HG03571 (cell line): ENCODE data around the gene ZNF747.

ENCODE experiments used
- ATAC-seq: cut with Tn5 transposase; IDR thresholded peaks from one replicate; pipeline ENCODE4 v1.9.1; 2021; ENCODE audit not compliant: unreplicated experiment

ZNF747 gene

DNA sequence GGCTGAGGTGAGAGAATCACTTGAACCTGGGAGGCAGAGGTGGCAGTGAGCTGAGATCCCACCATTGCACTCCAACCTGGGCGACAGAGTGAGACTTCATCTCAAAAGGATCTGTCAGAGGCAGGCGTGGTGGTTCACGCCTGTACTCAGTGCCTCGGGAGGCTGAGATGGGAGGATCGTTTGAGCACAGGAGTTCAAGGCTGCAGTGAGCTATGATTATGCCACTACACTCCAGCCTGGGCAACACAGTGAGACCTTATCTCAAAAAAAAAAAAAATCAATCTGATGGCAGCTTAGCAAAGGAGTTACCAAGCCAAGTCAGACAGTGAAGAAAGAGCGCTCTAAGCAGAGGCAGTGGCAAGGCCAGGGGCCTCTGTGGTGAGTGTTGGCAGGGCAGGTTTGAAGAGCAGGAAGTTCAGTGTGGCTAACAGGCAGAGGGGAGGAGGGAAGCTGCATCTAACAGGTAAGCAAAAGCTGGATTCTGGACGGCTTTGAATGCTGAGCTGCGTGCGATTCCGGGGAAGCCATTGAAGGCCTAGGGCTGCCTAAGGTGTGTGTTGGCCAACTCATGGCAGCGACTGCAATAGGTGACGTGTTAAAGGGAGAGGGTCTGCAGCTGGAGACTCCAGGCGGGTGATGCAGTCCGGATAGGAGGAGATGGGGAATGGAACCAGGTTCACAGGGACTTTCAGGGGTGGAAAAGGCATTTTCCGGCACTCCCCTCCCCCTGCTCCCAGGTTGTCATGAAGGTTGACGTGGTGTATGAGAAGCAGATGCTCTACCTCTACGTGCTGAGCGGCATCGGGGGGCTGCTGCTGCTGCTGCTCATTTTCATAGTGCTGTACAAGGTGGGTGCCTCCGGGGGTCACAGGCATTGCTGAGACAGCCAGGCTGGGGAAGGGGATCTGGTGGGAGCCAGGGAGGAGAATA, 15.3 kb downstream of the ZNF747 start:
- no peak for ATAC-seq

DNA sequence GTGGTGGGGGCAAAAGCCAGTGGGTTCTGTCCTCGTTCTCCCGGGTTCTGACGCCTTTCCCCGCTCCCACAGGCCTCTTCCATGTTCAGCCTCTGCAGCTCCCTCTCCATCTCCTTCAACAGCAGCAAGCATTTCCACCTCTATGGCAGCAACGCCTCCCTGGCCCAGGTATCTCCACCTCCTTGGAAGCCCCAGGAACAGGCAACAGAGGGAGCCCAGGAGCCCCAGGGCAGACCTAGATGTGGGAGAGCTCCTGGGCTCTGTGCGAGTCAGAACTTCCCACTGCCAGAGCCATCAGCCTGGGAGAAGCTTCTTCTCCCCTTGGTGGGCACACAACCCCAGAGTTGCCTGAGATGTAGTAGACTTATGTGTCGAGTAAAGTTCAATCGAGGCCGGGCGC, 16.1 kb downstream of the ZNF747 start:
- ATAC-seq = no peak

DNA sequence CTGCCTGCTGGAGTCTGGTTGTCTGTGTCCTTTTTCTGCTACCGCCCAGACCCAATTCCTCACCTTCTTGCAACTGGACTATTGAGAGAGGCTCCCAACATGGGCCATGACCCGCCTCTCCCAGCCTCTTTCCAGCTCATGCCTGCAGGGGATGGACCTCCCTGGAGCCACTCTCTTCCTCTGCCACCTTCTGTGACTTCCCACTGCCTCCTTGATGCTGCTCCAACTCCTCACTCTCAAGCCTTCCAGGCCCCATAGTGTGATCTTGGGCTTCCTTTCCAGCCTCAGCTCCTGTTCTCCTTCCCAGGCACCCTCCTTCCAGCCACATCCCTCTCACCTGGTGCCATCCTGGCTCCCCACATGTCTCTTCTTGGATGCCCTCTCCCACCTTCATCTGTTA, 19.4 kb downstream of the ZNF747 start:
- ATAC-seq = no peak

GRCh38 chr16:30511509-30511908, 23.1 kb downstream of the ZNF747 start:
- ATAC-seq = no peak

GRCh38 chr16:30510376-30510938, 24.2 kb downstream of the ZNF747 start:
- ATAC-seq = no peak

GRCh38 chr16:30509081-30509765, 25.4 kb downstream of the ZNF747 start:
- ATAC-seq = no peak

DNA sequence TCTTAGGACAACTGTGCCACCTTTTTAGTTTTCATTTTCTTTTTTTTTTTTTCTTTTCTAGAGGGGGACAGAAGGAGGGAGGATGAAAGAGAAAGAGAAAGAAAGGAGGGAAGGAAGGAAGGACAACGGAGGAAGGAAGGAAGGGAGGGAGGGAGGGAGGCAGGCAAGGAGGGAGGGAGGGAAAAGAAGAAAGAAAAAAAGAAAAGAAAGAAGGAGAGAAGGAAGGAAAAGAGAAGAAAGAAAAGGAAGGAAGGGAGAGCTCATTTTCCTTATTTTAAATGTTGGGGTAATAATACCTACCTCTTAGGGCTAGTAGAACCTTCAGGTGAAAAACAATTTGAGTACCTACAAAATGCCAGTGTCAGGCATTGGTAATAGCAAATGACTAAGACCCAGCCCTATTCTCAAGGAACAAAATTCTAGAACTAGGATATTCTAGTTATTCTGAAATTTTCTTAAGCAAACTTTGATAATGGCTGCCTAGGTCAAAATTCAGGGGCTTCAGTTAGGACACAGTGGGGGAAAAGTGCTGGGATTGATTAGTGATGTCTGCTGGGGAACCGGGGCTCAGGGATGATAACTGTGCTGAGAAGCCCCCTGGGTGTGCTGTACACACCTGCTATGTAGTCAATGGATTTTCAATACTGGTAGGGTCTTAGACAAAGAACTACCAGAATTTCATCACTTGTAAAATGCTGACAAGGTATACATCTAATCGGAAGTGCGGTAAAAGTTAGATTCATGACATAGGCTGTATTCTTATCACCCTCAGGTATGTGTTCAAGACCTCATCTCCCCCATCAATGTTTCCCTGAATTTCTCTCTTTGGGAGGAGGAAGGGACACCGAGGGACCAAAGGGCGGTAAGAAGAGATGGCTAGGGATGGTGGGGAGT, 31.0 kb downstream of the ZNF747 start:
- ATAC-seq = no peak

DNA sequence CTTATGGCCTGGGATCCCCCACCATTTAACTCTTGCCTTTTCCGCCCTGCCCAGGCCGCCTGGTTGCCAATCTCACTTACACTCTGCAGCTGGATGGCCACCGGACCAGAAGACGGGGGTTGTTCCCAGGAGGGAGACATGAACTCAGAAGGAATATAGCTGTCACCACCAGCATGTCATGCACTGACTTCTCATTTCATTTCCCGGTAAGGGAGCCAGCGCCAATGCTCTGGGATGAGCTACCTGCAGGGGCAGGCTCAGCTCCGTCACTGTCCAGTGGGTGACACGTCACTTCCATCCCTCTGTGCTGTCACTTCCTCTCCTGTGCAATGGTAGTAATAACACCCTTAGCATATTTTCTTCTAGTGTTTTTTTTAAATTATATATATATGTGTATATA, 35.4 kb downstream of the ZNF747 start:
- no peak for ATAC-seq

DNA sequence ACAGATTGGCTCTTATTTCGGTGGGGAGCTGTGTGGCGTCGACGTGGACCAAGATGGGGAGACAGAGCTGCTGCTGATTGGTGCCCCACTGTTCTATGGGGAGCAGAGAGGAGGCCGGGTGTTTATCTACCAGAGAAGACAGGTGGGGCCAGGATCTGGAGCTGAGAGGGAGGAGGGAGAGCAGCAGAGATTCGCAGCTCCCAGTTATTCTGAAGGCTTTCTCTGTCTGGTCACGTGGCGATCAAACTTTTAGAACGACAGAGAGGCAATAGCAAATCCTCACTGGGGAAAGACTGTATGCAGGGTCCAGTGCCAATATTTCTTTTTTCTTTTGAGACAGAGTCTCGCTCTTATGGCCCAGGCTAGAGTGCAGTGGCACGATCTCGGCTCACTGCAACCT, 39.9 kb downstream of the ZNF747 start:
- no peak for ATAC-seq

- ATAC-seq = no peak
Observed at GRCh38 chr16:30493941-30494488, 40.6 kb downstream of the ZNF747 start.

- ATAC-seq = no peak
Observed at GRCh38 chr16:30491744-30492308, 42.8 kb downstream of the ZNF747 start.

- no peak for ATAC-seq
Observed at GRCh38 chr16:30491229-30491628, 43.4 kb downstream of the ZNF747 start.

- no peak for ATAC-seq
Observed at GRCh38 chr16:30490210-30490609, 44.4 kb downstream of the ZNF747 start.

- ATAC-seq = no peak
Observed at GRCh38 chr16:30488764-30489605, 45.7 kb downstream of the ZNF747 start.

GRCh38 chr16:30485818-30486436, 48.7 kb downstream of the ZNF747 start:
- no peak for ATAC-seq

GRCh38 chr16:30484887-30485286, 49.8 kb downstream of the ZNF747 start:
- no peak for ATAC-seq

GRCh38 chr16:30482366-30482765, 52.3 kb downstream of the ZNF747 start:
- ATAC-seq = no peak

GRCh38 chr16:30481381-30481780, 53.3 kb downstream of the ZNF747 start:
- ATAC-seq = no peak
